HG02840 (cell line): Measurements from ENCODE around the gene PRRG2.

ENCODE experiments used
- ATAC-seq: cut with Tn5 transposase; IDR thresholded peaks from one replicate; pipeline ENCODE4 v1.9.1; 2021; ENCODE audit warnings: mild to moderate bottlenecking, moderate library complexity, moderate number of reproducible peaks; ENCODE audit not compliant: unreplicated experiment, low FRiP score

Gene PRRG2

DNA sequence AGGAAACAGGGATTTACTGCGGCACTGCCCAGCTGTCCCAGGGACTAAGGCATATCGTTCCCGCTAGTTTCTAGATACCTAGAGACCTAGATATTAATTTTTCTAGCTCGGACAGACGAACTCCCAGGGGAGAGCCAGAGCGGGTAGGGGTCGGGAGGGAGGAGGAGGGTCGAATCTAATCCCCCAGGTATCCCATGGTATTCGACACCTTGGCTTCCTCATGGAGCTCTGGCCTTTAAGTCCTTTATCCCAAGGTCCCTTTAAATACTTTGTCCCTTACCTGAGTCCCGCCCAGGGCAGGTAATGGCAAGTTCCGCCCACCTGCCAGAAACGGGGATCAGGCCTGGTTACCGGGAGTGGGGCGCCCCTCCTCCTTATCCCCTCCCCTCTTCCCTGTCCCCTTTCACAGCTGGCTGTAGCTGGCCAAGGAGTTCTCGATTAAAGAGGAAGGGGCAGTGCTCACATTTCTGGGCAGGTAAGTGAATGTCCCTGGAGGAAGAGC lies at the start of gene PRRG2:
Gene PRRG2 (plus strand): TSS at position 310 of the 502 bp plus-strand sequence. CDS start 1,904 bp downstream, outside the sequence.
- no peak for ATAC-seq

GRCh38 chr19:49533551-49534488 lies 47.3 kb upstream of the PRRG2 start:
- ATAC-seq: peak; percentile 66

DNA sequence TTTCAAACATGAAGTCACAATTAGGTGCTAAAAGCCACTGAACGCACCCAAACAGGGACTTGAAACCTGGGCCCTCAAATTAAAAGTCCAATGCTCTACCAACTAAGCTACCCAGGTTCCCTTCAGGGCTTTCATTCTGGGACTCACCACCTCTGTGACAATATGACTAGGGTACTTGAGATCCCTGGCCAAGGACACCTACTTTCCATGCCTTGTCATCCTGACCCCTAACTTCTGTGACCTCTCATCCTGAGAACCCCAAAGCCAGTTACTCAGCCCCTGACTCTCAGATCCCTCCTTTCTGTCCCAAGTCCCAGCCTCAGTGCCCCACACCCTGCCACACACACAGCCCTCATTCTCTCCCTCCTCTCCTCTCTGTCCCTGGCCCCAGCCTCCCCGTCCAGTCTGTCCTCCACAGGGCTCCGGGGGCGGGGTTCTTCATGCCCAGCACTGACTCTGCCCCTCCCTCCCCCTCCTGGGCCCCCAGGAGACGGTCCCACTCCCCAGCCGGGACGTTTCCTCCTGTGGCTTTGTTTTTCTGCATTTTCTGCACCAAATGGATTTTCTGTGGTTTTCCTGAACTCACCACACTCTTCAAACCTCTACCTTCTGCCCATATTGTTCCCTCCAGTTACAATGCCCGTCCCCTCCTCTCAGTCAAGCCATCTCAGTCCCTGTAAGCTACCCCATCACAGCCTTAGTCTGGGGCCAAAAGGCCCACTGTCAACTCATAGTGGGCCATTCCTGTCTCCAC lies 46.3 kb upstream of the PRRG2 start:
- no peak for ATAC-seq

DNA sequence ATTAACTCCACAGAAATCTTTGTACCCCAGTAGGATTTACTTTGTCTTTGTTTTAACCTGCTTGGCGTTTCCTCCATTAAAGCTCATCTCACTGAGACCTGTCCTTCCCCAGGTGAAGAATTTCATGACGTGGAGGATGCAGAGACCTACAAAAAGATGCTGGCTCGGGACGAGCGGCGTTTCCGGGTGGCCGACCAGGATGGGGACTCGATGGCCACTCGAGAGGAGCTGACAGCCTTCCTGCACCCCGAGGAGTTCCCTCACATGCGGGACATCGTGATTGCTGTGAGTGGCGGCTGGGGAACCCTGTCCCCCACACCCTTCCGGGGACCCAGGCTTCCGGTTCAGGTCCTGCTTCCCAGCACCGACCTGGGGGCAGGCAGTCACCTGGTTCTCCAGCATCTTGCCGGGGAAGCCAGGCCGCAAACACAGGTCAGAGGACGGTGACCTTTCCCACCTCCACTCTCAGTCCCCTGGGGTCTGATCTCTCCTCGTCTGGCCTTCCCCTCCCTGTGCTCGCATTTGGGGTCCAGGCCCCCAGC lies 44.1 kb upstream of the PRRG2 start:
- no peak for ATAC-seq

DNA sequence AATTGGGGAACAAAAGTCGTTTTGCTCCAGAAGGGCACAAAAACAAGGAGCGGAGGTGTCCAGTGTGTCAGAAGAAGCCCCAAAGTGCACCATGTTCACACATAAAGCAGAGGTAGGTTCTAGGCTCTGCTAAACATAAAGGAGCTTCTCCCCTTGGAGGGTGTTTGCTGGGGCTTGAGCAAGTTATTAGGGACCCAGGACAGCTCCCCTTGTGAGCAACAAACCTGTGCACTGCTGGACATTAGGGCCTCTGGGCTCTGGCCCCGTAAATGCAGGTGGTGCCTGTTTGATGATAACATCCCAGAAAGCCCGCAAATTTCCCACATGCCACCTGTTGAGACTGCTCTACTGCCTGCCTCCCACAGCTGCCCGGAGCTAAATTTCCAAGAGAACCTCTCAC lies 42.5 kb upstream of the PRRG2 start:
- ATAC-seq: no peak

DNA sequence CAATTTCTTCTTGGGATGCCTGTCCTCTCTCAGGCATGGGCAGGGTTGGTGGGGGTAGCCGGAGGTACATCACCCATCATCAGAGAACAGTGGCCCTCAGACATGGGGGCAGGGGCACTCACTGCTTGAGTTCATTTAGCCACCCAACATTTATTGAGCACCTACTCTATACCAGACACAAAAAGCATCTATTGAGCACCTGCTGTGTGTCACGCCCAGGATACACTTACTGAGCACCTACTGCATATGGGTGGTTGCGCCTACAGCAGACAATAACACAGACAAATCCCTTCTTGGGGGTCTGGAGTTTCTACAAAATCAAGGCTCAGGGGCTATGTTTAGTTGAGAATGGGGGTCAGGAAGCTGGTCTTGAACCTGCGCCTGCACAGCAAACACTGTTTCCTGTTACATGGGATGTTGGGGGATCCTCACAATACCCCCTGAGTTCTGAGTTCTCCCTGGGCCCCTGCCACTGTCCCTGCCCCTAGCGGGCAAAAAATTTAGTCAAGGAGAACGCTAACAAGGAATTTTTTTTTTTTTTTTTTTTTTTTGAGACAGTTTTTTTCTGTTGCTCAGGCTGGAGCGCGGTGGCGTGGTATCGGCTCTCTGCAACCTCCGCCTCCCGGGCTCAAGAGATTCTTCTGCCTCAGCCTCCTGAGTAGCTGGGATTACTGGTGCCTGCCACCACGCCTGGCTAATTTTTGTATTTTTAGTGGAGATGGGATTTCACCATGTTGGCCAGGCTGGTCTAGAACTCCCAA lies 41.7 kb upstream of the PRRG2 start:
- ATAC-seq: no peak

- no peak for ATAC-seq
Observed at GRCh38 chr19:49541914-49542313, 39.2 kb upstream of the PRRG2 start.

GRCh38 chr19:49542446-49542845 lies 38.7 kb upstream of the PRRG2 start:
- no peak for ATAC-seq

DNA sequence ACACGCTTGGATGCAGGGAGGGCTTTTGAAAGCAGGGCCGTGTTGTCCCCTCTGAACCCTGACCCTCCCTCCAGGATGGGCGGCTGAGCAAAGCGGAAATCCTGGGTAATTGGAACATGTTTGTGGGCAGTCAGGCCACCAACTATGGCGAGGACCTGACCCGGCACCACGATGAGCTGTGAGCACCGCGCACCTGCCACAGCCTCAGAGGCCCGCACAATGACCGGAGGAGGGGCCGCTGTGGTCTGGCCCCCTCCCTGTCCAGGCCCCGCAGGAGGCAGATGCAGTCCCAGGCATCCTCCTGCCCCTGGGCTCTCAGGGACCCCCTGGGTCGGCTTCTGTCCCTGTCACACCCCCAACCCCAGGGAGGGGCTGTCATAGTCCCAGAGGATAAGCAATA lies 38.1 kb upstream of the PRRG2 start:
- no peak for ATAC-seq

DNA sequence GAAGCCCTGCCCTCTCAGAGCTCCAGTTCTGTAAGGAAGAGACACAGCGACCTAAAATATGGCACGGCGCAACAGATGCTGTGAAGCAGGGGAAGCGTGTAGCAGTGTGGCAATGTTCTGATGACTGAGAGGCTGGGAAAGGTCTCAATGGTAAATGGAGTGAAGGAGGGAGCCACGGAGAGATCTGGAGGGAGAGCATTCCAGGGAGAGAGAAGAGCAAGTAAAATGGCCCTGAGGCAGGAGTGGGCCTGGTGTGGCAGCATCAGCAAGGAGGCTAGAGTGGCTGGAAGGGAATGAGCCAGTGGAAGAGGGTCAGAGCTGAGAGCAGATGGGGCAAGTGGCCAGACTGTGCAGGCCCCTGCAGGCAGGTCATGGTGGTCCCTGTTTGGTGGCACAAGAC lies 37.0 kb upstream of the PRRG2 start:
- no peak for ATAC-seq

- ATAC-seq: no peak
Observed at GRCh38 chr19:49546825-49547565, 34.1 kb upstream of the PRRG2 start.

DNA sequence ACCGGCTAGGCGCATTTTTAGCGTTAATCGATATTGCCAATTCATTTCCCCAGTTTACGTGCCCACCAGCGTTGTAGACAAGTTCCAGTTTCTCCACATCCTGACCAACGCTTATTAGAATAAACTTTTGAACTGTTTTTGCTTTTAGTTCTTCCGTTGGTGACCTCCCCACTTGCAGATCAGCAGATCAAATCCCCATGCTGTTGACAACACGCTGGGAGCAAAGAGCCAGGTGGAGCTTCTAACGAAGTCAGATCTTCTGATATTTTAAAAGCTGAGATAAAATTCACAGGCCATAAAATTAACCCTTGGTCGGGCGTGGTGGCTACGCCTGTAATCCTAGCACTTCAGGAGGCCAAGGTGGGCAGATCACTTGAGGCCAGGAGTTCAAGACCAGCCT lies 32.1 kb upstream of the PRRG2 start:
- ATAC-seq: no peak

- ATAC-seq: no peak
Observed at GRCh38 chr19:49551531-49551930, 29.6 kb upstream of the PRRG2 start.

DNA sequence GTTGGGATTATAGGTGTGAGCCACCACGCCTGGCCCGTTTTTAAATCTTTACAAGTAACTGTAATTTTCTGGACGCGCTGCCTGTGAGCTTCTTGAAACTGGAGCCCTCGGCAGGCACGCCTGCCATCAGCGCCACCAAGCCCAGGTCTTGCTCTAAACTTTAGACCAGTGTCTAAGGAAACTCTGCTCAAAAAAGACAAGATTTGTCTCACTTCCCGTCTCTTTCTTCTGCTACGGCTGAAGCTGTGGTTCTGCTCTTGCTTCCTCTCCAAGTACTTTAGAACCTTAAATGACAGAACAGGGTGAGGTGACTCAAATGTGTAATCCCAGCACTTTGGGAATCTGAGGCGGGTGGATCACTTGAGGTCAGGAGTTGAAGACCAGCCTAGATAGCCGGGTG lies 28.4 kb upstream of the PRRG2 start:
- no peak for ATAC-seq

DNA sequence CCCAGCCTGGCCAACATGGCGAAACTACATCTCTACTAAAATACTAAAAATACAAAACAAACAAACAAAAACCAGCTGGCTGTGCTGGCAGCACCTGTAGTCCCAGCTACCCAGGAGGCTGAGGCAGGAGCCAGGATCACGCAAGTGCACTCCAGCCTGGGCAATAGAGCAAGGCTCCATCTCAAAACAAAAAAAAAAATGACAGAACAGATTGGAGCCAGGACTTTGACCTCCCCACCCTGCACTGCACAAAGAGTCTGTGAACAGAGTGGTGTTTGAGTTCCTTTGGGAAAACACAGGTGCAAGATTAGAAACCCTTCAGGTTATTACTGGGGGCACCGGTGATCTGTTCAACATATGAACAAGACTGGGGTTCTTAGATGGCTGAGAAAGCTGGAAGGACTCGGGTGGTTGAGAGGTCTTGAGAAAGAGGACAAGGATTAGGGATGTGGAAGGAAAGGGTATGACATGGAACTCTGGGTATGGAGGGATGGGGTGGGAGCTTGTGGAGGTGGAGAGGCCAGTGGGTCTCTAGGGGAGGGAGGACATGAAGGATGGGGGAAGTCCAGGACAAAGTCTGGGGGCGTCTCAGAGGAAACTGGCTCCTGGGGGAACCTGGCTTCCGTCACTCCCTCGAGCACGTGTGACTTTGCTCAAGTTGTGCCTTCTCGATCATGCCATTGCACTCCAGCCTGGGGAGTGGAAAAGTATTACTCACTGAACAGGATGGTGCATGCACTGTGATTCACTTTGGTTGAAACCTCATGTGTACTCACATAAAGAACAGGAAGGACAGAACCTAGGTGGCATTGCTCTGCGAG lies 27.5 kb upstream of the PRRG2 start:
- ATAC-seq: no peak

DNA sequence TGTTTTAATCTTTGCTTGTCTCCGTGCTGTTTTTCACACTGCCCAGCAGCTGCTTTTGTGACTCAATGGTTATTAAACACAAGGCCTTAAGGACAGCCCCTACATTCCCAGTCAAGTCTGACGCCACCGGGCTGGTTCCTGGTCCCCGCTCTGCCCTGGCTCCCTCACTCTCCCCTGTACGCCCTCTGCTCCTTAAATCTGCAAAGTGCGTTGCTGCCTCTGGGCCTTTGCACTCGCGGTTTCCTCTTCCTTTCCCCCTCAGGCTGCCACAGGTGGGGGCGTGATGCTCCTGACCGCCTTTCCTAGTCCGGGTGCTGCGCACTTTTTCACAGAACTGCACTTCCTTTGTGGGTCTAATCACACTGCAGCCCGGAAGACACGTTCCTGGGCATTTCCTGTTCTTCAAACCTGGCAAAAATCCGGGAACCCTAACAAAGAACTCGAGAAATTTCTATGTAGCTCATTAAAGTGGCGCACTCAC lies 26.4 kb upstream of the PRRG2 start:
- no peak for ATAC-seq

DNA sequence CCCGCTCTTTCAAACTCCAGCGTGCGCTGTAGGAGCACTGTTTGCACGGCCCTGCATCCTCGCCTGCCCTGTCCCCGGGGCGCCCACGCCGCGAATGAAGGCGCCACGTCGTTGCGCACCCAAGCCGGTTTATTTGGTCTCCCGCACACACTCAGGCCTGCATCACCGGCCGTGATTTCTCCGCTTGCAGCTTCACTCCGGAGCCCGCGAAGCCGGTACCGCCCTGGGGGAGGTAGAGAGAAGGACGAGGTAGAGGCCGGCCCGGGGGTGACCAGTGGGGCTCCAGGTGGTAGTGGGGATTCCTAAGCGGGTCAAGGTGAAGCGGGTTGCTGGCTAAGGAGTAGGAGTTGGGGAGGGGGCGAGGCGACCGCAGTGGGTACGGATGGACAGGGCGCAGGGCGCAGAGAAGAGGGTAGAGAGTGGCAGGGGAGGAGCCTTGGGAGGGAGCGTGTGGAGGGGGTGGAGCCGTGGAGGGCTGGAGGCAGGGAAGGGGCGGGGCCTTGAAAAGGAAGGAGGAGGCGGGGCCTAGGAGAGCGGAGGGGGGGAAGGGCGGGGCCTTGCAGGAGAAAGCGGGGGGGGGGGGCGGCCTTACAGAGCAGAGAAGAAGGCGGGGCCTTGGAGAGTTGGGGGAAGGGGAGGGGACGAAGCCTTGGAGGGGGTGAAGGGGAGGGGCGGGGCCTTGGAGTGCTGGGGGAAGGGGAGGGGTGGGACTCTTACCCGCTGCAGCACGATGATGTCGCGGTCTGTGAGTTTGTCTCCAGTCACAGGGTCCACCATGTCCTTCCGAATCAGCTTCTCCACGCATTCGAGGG lies 25.3 kb upstream of the PRRG2 start:
- no peak for ATAC-seq
